Activated T-helper 9 cell treated with anti-CD3 and anti-CD28 coated beads, Interleukin-2, amount 50 U/mL, for 16 hours (primary cell): ENCODE measurements around the gene GIPC2.

Experiments used
- DNase-seq: peaks from one replicate; pipeline ENCODE4 v3.0.0-alpha.2; 2020; ENCODE audit warnings: low read depth

Gene GIPC2

DNA sequence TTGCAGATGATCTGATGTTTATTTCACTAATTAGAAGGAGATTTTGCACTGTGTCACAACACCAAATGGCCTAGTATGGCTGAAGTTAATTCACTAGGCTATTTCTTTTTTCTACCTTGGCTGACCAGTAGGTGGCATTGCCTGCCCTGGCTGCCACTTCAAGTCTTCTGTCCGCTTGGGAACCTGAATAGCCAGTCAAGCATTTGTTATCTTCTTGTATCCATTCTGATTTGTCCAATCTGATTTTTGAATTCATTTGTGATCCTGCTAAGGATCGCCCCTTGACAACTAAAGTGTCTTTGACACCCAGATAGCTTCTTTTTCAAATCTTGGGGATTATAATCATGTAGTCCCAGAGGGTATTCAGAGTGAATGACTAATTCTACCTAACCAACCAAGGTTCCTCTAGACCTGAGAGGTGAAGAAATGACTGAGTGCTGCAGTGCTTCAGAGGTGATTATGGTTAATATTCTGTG is 99.4 kb downstream of the GIPC2 start:
- DNase-seq, result no peak

DNA sequence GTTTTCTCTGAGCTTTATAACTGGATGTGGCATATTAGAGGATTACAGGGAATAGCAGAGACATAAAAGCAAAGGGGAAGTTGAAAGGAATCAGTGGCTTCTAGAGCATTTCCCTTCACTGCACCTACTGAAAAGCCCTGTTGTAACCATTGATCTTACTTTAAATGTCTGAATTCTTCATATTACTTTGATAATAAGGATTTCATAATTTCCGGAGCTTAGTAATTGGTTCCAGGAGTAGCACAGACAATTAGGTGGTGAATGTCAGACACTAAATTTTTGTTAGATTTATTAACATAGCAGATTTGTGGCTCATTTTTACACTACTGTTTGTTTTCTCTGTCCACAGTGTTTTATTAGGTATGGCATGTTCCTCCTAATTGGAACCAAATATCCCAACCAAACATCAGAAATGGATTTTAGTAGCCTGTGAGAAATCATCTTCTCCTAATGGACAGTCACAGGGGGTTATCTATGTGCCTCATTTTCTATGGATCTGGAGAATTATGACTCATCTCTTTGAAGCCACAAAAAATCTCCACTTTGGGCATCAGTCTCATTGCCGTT is 100.5 kb downstream of the GIPC2 start:
- DNase-seq, result no peak

DNA sequence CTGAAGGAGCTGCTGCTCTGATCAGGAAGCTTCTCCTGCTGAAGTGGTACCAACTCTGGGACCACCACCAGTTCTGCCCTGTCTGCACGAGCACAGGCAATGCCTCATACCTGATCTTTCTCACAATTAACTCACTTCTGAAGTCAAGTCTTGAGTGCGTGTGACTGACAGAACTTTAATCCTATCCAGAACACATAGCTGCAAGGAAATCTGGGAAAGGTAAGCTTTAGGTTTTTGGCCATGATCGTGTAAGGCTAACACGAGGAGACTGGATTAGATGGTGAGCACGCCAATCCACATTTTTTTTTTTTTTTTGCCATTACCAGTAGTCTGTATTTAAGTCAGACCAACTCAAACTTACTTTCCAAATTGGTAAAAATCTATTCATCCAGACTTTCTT is 101.3 kb downstream of the GIPC2 start:
- DNase-seq, result no peak

DNA sequence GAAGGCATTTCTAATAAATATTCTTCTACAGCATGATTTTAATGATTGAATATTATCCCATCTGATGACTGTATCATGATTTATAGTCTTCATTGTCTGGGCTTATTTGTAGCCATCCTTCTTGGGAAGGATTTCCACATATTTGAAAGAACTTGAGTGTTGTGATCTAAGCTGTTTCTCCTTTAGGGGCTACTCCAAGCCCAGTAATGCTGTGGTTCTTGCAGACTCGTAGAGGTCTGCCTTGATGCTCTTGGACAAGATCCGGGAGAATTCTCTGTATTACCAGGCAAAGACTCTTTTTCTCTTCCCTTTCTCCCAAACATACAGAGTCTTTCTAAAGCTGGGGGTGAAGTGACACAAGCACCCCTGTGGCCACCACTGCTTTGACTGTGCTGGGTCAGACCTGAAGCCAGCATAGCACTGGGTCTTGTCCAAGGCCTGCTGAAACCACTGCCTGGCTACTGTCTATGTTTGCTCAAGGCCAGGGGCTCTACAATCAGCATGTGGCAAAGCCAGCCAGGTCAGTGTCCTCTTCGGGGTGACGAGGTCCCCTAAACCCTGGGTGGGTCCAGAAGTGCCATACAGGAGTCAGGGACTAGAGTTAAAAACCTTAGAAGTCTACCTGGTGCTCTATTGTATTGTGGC is 107.4 kb downstream of the GIPC2 start:
- no peak for DNase-seq

DNA sequence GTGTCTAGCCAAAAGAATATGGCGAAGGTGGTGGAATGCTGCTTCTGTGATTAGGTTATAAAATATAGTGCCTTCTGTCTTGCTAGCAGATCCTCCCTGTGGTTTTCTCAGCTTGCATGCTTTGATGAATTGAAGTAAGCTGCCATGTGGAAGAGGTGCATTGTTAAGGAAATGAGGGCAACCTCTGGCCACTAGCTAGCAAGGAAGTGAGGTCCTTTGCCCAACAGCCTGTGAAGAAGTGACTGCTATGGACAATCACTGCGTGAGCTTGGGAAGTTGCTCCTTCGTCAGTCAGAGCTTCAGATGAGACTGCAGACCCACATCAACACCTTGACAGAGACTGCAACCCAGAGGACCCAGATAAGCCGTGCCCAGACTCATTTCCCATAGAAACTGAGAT is 109.4 kb downstream of the GIPC2 start:
- DNase-seq, result no peak

DNA sequence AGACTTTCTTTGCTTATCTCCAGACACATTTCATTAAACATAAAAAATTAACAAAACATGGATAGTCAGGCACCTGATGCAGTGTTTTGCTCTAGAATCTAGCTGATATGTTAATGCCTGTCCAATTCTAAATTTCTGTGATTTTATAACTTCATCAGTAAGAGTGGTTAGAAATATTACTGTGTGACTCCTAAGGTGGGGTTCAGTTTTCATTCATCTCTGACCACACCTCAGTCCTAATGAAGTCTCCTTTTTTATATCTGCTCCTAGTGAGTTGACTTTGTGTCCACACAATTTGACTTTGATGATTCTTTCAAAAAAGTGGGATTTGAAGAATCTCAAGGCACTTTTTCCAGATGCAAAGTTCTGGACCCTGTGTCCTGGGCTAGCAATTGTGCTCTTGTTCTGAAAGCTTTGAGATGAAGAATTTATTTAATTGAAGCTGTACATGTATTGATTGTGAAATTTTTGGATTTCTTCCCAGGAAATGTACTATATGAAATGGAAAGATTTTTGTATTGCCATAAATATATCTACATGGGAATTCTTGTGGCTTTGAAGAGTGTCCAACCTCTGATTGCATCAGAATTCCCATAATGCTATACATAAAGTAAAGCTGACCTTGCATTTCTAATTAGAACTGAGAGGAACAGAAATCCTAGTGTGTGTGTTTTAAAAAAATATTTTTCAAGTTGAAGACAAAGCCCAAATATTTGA is 111.2 kb downstream of the GIPC2 start:
- DNase-seq, result no peak

DNA sequence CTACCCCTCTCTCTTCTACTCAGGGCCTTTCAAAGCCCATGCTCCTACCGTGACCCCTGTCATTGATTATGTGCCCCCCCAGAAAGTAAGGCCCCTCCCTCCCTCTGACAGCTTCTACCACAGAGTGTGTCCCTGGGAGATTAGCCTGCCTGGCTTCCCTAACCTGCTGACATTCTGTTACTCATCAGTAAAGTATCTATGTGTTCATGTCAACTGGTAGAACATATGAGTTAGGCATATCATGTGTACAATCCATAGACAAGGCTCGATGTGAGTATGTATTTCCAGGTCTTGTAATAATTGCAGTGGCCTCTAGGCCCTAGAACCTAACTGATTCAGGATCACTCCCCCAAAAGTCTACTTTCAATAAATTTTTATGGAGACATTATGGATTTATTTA is 120.0 kb downstream of the GIPC2 start:
- no peak for DNase-seq

DNA sequence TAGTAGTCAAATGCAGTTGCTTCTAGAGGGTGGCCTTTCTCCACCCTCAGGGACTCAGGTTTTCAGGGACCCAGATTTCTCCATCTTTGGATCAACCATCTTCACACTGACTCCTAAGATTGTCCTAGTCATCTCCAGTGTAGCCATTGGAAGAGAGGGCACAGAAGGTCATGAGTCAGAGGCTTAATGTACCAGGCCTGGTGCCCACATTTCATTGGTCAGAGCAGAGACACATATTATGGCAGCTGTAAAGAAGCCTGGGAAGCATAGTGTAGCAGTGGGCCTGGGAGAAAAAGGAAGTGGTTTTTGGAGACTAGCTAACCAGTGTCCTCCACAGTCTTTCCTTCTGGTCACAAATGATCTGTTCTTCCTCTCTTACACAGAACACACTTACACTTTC is 122.5 kb downstream of the GIPC2 start:
- no peak for DNase-seq

DNA sequence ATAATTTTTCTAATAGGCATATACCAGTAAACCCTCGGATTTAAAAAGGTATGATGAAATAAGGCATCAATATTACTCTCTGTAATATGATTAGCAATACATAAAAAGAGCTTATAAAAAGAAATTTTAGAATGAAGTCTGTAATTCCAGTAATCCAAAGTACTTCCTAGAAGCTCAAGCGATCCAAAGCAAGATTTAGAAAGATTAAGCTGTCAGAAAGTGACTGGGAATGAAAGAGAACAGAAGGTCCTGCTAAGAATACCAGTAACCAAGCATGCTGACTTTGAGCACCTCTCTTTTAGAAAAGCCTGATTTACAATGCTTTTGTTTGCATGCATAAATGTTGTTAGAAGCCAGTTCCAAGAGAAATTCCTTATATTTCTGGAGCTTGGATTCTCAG is 125.1 kb downstream of the GIPC2 start:
- DNase-seq, result no peak

DNA sequence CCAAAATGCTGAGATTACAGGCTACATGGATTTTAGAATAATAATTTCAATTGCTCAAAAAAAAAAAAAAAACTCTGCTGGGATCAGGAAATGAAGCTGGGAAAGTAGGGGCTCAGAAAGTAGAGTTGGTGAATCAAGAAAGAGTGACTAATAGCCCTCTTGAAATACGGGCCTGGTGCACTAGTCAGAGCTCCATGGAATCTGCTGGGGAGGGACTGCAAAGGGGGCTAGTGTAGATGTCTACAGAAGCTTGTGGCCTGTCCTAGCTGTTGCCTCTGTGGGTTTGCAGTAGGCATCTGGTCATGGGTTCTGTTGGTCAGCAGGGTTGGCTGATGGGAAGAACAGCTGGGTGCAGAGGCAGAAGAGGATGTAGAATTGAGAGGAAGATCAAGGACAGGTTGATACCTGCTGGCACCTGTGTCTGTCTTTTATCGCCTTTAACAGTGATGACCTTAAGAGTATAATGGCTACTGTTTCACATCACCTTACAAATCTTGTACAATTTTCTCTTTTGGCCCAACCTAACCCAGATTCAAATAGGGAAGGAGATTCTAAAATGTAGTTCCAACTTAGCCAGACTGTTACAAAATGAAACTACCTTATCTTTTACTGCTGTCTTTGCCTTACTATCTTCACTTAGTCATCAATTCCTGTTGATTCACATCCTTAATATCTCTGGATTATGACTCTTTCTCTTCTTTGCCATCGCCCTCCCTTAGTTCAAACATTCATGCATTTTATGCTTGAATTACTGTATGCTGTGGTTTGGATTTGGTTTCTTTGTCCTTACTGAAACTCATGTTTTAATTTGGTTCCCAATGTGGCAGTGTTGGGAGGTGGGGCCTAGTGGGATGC is 126.2 kb downstream of the GIPC2 start:
- no peak for DNase-seq

DNA sequence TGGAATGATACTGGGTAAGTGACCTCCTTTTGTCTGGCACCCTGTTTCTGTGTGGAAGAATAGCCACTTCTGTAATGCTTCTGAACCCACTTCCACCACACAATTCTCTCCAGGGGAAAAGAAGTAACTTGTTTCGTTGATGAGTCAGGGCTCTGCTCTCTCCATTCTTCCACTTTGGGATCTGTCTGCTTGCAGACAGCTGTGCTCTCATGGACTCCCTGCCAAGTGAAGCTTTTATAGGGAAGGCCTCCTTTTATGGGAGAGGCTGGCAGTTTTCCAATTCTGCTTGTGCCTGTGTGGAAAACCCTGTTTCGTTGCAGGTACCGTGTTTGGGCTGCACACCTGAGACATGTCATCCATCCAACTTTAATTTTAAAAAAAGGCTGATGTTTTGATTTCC is 130.7 kb downstream of the GIPC2 start:
- DNase-seq, result no peak

DNA sequence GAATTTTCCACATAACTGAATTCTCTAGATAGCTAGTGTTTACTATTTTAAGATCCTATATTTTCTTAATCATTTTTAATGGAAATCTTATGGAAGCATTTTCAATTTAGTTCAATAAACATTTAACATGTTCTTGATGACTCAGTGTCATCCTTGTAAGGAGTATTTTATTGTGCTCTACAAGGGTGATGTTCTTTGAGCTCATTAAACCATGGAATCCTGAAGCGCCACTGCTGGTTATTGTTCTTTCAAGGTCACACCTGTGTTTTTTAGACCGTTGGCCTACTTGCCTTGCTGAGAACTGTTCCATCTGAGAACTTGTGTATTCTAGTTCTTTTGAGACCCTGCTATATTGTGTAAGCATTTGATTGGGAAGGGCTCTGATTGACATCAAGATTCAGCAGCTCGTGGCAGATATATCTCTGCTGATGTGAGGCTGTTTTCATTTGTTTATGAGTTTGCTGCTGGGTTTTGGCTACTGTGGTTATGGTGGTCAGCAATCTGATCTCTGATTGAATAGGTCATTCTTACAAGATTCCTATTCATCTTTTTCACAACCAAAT is 132.0 kb downstream of the GIPC2 start:
- no peak for DNase-seq

DNA sequence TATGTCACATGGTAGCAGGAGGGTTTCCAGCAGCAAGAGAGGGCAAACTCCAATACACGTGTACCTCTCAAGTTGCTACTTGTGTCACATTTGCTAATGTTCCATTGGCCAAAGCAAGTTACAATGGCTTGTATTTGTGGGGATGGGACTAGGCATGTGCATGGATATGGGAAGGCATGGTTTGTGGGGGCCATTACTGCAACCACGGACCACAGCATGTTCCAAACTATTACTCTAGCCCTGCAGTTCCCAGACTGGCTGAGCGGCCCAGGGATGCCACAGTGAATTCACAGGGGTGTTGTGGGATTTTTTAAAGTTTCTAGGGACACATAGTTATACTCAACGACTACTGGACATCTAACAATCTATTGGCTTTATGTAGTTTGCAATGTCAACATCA is 133.1 kb downstream of the GIPC2 start:
- DNase-seq, result no peak

DNA sequence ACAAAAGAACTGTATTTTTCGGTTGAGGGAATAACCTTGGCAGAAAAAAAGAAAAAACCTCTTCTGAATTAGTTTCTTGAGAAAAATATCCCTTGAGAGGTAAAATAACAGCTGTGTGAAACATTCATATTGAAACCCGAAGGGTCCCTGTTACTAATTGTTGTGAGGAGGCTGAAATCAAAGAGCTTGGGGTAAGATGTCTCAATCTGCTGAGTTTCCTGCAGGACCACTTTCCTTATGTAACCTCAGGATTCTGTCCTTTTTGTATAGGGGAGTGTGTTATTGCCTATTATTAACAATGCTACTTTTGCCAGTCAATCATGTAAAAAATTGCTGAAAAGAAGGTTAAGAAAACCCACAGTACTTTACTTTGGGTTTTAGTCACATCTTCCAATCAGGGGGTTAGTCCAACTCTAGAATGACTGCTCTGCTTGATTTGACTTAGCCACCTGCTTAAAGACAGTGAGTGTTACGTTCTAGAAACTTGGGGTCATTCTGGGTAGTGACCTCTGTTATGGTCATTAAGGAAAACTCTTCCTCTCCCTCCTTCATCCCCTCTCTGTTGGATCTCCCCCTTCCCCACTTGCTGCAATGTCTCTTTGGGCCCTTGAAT is 138.8 kb downstream of the GIPC2 start:
- no peak for DNase-seq
